Vagina (tissue), 2 donors: ENCODE measurements around the gene ARHGEF17.

Experiments
- POLR2A ChIP-seq, 2 donors: fragments of 450-650 bp; IDR thresholded peaks; one replicate each; pipeline ENCODE4 v1.6.1; 2017; ENCODE audit warnings: antibody characterized with exemption in 2 of 2, mild to moderate bottlenecking in 2 of 2, moderate library complexity in 2 of 2
- TF ChIP-seq, protein P1 (sequence below), 3 experiments: fragments of 450-650 bp in 2 of 3; fragments of 200-600 bp in 1 of 3; sonication (generic) in 1 of 3; IDR thresholded peaks; one replicate each; pipeline ENCODE4 v1.5.1; 2017 to 2019; ENCODE audit warnings: antibody characterized with exemption in 3 of 3, mild to moderate bottlenecking in 2 of 3, moderate library complexity in 2 of 3

DNA sequence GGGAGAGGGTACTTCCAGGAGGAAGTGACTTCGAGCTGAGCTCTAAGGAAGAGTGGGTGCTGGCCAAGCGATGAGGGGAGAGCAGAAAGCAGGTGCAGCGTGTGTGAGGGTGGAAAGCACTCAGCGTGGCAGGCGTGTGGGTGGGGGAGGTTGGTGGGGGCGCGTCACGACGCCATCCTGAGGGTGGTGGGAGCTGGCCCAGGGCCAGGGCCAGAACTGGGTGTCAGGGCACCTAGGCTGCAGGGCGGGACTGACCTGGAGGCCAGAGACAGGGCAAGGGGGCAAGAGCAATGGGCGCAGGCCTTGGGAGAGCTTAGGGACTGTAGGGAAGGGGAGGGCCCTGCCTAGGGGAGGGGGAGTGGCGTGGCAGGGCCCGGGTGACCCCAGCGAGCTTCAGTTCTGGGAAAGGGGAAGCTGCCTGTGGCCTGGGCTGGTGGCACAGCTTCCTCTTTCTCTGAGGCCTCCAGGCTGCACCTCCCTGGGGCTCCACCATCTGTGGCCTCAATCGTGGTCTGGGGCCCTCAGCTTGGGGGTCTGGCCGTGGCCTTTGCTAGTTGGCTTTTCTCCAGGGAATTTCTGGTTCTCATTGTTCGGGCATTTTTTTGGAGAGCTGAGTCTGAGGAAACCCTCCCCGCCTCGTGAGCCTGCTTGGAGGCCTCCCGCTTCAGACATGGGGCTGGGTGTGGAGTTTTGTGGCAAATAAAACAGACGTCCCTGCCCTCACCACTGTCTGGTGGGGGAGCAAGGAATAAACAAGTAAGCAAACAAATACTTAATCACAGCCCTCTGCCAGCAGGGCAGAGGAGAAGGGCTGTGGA is 77.0 kb downstream of the ARHGEF17 start:
- no peak for TF ChIP-seq POLR2A (IDR thresholded peaks at IDR 0.05)
- TF ChIP-seq, protein P1, sequence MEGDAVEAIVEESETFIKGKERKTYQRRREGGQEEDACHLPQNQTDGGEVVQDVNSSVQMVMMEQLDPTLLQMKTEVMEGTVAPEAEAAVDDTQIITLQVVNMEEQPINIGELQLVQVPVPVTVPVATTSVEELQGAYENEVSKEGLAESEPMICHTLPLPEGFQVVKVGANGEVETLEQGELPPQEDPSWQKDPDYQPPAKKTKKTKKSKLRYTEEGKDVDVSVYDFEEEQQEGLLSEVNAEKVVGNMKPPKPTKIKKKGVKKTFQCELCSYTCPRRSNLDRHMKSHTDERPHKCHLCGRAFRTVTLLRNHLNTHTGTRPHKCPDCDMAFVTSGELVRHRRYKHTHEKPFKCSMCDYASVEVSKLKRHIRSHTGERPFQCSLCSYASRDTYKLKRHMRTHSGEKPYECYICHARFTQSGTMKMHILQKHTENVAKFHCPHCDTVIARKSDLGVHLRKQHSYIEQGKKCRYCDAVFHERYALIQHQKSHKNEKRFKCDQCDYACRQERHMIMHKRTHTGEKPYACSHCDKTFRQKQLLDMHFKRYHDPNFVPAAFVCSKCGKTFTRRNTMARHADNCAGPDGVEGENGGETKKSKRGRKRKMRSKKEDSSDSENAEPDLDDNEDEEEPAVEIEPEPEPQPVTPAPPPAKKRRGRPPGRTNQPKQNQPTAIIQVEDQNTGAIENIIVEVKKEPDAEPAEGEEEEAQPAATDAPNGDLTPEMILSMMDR (IDR thresholded peaks at IDR 0.05): no peak
